CD4-positive, CD25-positive, alpha-beta regulatory T cell (primary cell): ENCODE measurements around the gene ZNF740. TPM values are rescaled to one million over a fixed set of nuclear protein-coding genes. Genes with fewer than 3 reads are reported as not detected.

Experiments used
- ATAC-seq, 2 donors: fragments of 150-1000 bp; cut with Tn5 transposase; one replicate each; pipeline ENCODE4 v1.10.0; 2021; ENCODE audit warnings: low read depth in 2 of 2, moderate number of reproducible peaks in 2 of 2, moderate library complexity in 1 of 2
- DNase-seq, 3 donors: peaks; one replicate each; pipeline versions ENCODE4 v3.0.0 to v3.0.0-alpha.2; 2012 to 2022; ENCODE audit warnings: mixed read lengths in 1 of 3
- H3K27ac ChIP-seq: one replicate; pipeline ENCODE4 v1.7.0; 2013; ENCODE audit warnings: mild to moderate bottlenecking, low read length; ENCODE audit not compliant: insufficient read depth, poor library complexity, severe bottlenecking
- H3K27me3 ChIP-seq: one replicate; pipeline ENCODE4 v1.7.0; 2013; ENCODE audit warnings: low read length; ENCODE audit not compliant: control insufficient read depth, insufficient read depth
- H3K36me3 ChIP-seq: one replicate; pipeline ENCODE4 v1.7.0; 2013; ENCODE audit warnings: mild to moderate bottlenecking, low read length, moderate library complexity; ENCODE audit not compliant: control insufficient read depth, insufficient read depth
- H3K4me1 ChIP-seq: 2 replicates; pipeline ENCODE4 v1.7.0; 2013; ENCODE audit warnings: mild to moderate bottlenecking, low read length; ENCODE audit not compliant: insufficient read depth, control insufficient read depth, poor library complexity, severe bottlenecking
- H3K4me3 ChIP-seq: one replicate; pipeline ENCODE4 v1.7.0; 2013; ENCODE audit warnings: low read depth, mild to moderate bottlenecking, low read length, moderate library complexity
- H3K9me3 ChIP-seq, 2 experiments: 1 replicate in 1 of 2; 2 replicates in 1 of 2; pipeline ENCODE4 v1.7.0; 2013; ENCODE audit warnings: low read length in 2 of 2, mild to moderate bottlenecking in 1 of 2, moderate library complexity in 1 of 2; ENCODE audit not compliant: control insufficient read depth in 2 of 2
- H3K27ac Mint-ChIP-seq, 3 donors: one replicate each; pipeline ENCODE4 v1.8.0; 2020 to 2022; ENCODE audit warnings: mild to moderate bottlenecking in 3 of 3, mixed read lengths in 3 of 3, moderate library complexity in 2 of 3
- H3K27me3 Mint-ChIP-seq: one replicate; pipeline ENCODE4 v1.8.0; 2022; ENCODE audit warnings: mild to moderate bottlenecking, mixed read lengths
- H3K36me3 Mint-ChIP-seq: one replicate; pipeline ENCODE4 v1.8.0; 2020; ENCODE audit warnings: mixed read lengths
- H3K4me1 Mint-ChIP-seq, 4 donors: one replicate each; pipeline ENCODE4 v1.8.0; 2020 to 2022; ENCODE audit warnings: mixed read lengths in 4 of 4, mild to moderate bottlenecking in 1 of 4
- H3K4me3 Mint-ChIP-seq, 4 donors: one replicate each; pipeline ENCODE4 v1.8.0; 2020 to 2022; ENCODE audit warnings: mild to moderate bottlenecking in 4 of 4, mixed read lengths in 4 of 4, moderate library complexity in 3 of 4
- H3K9me3 Mint-ChIP-seq, 7 donors: one replicate each; pipeline ENCODE4 v1.8.0; 2020 to 2022; ENCODE audit warnings: mixed read lengths in 7 of 7, mild to moderate bottlenecking in 3 of 7, moderate library complexity in 2 of 7
- polyA plus RNA-seq, 4 donors: library from polyadenylated mRNA; unstranded; fragments of 300-500 nt; fragmentation: Illumina TruSeq; gene quantifications; one replicate each; pipeline ENCODE4 v1.2.3, GENCODE V29; 2021
- total RNA-seq: library from RNA; stranded (reverse); gene quantifications from one replicate; pipeline ENCODE4 v1.2.3, GENCODE V29; 2022

ZNF740 gene
- total and polyA plus RNA-seq, 5 donors from 2014 or later = 2.3 to 32.6 (median 3.0) TPM

- Mint-ChIP-seq H3K27ac (peak overlapping the region; percentile 64 to 92 (median 79)), H3K36me3 (peaks cover 4% of the 10 kb centered on the region), H3K4me3 (peak overlapping the region; percentile 83 to 87 (median 84)), H3K9me3 (no peaks in the 10 kb centered on the region), H3K27me3 (no peaks in the 10 kb centered on the region), H3K4me1 (peaks cover 10 to 74% (median 48%) of the 10 kb centered on the region in 4 donors)
- Histone ChIP-seq H3K36me3 (no peaks in the 10 kb centered on the region), H3K9me3 (no peaks in the 10 kb centered on the region), H3K4me3 (peak overlapping the region; percentile 31), H3K27ac (peak overlapping the region; percentile 93), H3K4me1 (peaks cover 52% of the 10 kb centered on the region), H3K27me3 (no peaks in the 10 kb centered on the region)
- ATAC-seq (no peak), DNase-seq (no peak)
These were observed 42.3 kb downstream of the ZNF740 start for GRCh38 chr12:53222806-53223261.

GRCh38 chr12:53223389-53224060 is 43.0 kb downstream of the ZNF740 start:
- no peaks in the 10 kb centered on the region for H3K9me3 ChIP-seq
- peak overlapping the region; percentile 37 for H3K4me3 ChIP-seq
- H3K4me1 Mint-ChIP-seq = peaks cover 10 to 74% (median 46%) of the 10 kb centered on the region in 4 donors
- no peaks in the 10 kb centered on the region for H3K9me3 Mint-ChIP-seq
- H3K36me3 ChIP-seq = no peaks in the 10 kb centered on the region
- no peaks in the 10 kb centered on the region for H3K27me3 ChIP-seq
- ATAC-seq (no peak), DNase-seq (peak in 1 of 3 donors; percentile 59)
- H3K27me3 Mint-ChIP-seq = no peaks in the 10 kb centered on the region
- H3K4me3 Mint-ChIP-seq = peak overlapping the region; percentile 83 to 92 (median 84)
- peaks cover 46% of the 10 kb centered on the region for H3K4me1 ChIP-seq
- H3K27ac ChIP-seq = peak overlapping the region; percentile 93
- peak overlapping the region; percentile 64 to 96 (median 92) for H3K27ac Mint-ChIP-seq
- peaks cover 4% of the 10 kb centered on the region for H3K36me3 Mint-ChIP-seq

GRCh38 chr12:53224061-53224896 is 43.8 kb downstream of the ZNF740 start:
- Mint-ChIP-seq H3K27ac (peak overlapping the region; percentile 64 to 96 (median 89)), H3K36me3 (peaks cover 4% of the 10 kb centered on the region), H3K4me1 (peaks cover 10 to 75% (median 44%) of the 10 kb centered on the region in 4 donors), H3K9me3 (no peaks in the 10 kb centered on the region), H3K27me3 (no peaks in the 10 kb centered on the region), H3K4me3 (peak overlapping the region; percentile 76 to 92 (median 83))
- Histone ChIP-seq H3K9me3 (no peaks in the 10 kb centered on the region), H3K27me3 (no peaks in the 10 kb centered on the region), H3K4me3 (peak overlapping the region; percentile 37), H3K36me3 (no peaks in the 10 kb centered on the region), H3K27ac (peak overlapping the region; percentile 93), H3K4me1 (peaks cover 39% of the 10 kb centered on the region)
- no peak for DNase-seq
- ATAC-seq = no peak

GRCh38 chr12:53224897-53225634 is 44.5 kb downstream of the ZNF740 start:
- DNase-seq (no peak), ATAC-seq (no peak)
- Histone ChIP-seq H3K36me3 (no peaks in the 10 kb centered on the region), H3K9me3 (no peaks in the 10 kb centered on the region), H3K4me3 (no peak overlapping the region), H3K27ac (peak overlapping the region; percentile 93), H3K4me1 (peaks cover 38% of the 10 kb centered on the region), H3K27me3 (no peaks in the 10 kb centered on the region)
- H3K4me3 Mint-ChIP-seq = peak overlapping the region; percentile 50 to 89 (median 68)
- peak overlapping the region; percentile 64 to 96 (median 83) for H3K27ac Mint-ChIP-seq
- peaks cover 4% of the 10 kb centered on the region for H3K36me3 Mint-ChIP-seq
- H3K9me3 Mint-ChIP-seq = no peaks in the 10 kb centered on the region
- peaks cover 10 to 78% (median 47%) of the 10 kb centered on the region in 4 donors for H3K4me1 Mint-ChIP-seq
- H3K27me3 Mint-ChIP-seq = no peaks in the 10 kb centered on the region

GRCh38 chr12:53225635-53226424 is 45.3 kb downstream of the ZNF740 start:
- Mint-ChIP-seq H3K4me1 (peaks cover 10 to 75% (median 48%) of the 10 kb centered on the region in 4 donors), H3K36me3 (peaks cover 4% of the 10 kb centered on the region), H3K9me3 (no peaks in the 10 kb centered on the region), H3K27ac (peak overlapping the region; percentile 64 to 96 (median 83)), H3K27me3 (no peaks in the 10 kb centered on the region), H3K4me3 (peak overlapping the region; percentile 45 to 89 (median 67))
- Histone ChIP-seq H3K36me3 (no peaks in the 10 kb centered on the region), H3K27me3 (no peaks in the 10 kb centered on the region), H3K4me3 (no peak overlapping the region), H3K9me3 (no peaks in the 10 kb centered on the region), H3K27ac (no peak overlapping the region), H3K4me1 (peaks cover 43% of the 10 kb centered on the region)
- ATAC-seq (no peak), DNase-seq (no peak)

- Mint-ChIP-seq H3K27me3 (no peaks in the 10 kb centered on the region), H3K9me3 (no peaks in the 10 kb centered on the region), H3K36me3 (peaks cover 4% of the 10 kb centered on the region), H3K4me1 (peaks cover 10 to 78% (median 48%) of the 10 kb centered on the region in 4 donors), H3K27ac (peak overlapping the region in 2 of 3 donors; percentile 17 to 39), H3K4me3 (peak overlapping the region in 1 of 4 donors; percentile 33)
- DNase-seq = no peak
- no peaks in the 10 kb centered on the region for H3K27me3 ChIP-seq
- no peak overlapping the region for H3K4me3 ChIP-seq
- no peak for ATAC-seq
- H3K4me1 ChIP-seq = peaks cover 52% of the 10 kb centered on the region
- no peaks in the 10 kb centered on the region for H3K36me3 ChIP-seq
- H3K27ac ChIP-seq = no peak overlapping the region
- H3K9me3 ChIP-seq = no peaks in the 10 kb centered on the region
These were observed 46.3 kb downstream of the ZNF740 start for GRCh38 chr12:53226815-53227214.

GRCh38 chr12:53227341-53227740 is 46.8 kb downstream of the ZNF740 start:
- H3K36me3 Mint-ChIP-seq = peaks cover 4% of the 10 kb centered on the region
- H3K4me1 ChIP-seq = peaks cover 48% of the 10 kb centered on the region
- H3K27ac ChIP-seq = no peak overlapping the region
- H3K4me3 Mint-ChIP-seq = no peak overlapping the region
- no peaks in the 10 kb centered on the region for H3K27me3 Mint-ChIP-seq
- H3K9me3 Mint-ChIP-seq = no peaks in the 10 kb centered on the region
- ATAC-seq (no peak), DNase-seq (no peak)
- H3K27ac Mint-ChIP-seq = peak overlapping the region in 1 of 3 donors; percentile 17
- no peak overlapping the region for H3K4me3 ChIP-seq
- H3K9me3 ChIP-seq = no peaks in the 10 kb centered on the region
- H3K4me1 Mint-ChIP-seq = peaks cover 6 to 74% (median 44%) of the 10 kb centered on the region in 4 donors
- no peaks in the 10 kb centered on the region for H3K27me3 ChIP-seq
- no peaks in the 10 kb centered on the region for H3K36me3 ChIP-seq
